SK-N-SH treated with all-trans-retinoic acid at 6 μM for 48 hours (cell line): ENCODE measurements around the gene ADORA1.

Experiments used
- ARNTL ChIP-seq: fragments of 450-650 bp; formaldehyde crosslinking; IDR thresholded peaks from 2 replicates; pipeline ENCODE4 v1.5.0; 2020; ENCODE audit warnings: low read depth, mild to moderate bottlenecking, moderate library complexity, borderline replicate concordance
- CREB5 ChIP-seq: fragments of 250-450 bp; sonication (Bioruptor Pico); IDR thresholded peaks from 2 replicates; pipeline ENCODE4 v1.5.1; 2020; ENCODE audit warnings: low read depth, mild to moderate bottlenecking, moderate library complexity
- PATZ1 ChIP-seq: fragments of 250-450 bp; sonication (Bioruptor Pico); IDR thresholded peaks from 2 replicates; pipeline ENCODE4 v1.8.0; 2020; ENCODE audit warnings: mild to moderate bottlenecking, moderate library complexity, borderline replicate concordance
- POU6F1 ChIP-seq: fragments of 250-450 bp; sonication (Bioruptor Pico); IDR thresholded peaks from 2 replicates; pipeline ENCODE4 v1.8.0; 2021; ENCODE audit warnings: low read depth, mild to moderate bottlenecking, moderate library complexity, borderline replicate concordance
- TOX ChIP-seq: fragments of 250-450 bp; sonication (Bioruptor Pico); IDR thresholded peaks from 2 replicates; pipeline ENCODE4 v1.8.0; 2021; ENCODE audit warnings: mild to moderate bottlenecking, moderate library complexity, borderline replicate concordance
- ZNF565 ChIP-seq: fragments of 450-650 bp; formaldehyde crosslinking; conservative IDR thresholded peaks from 2 replicates; pipeline ENCODE4 v1.5.0; 2020; ENCODE audit warnings: low read depth, mild to moderate bottlenecking, moderate library complexity
- ZNF70 ChIP-seq: fragments of 450-650 bp; formaldehyde crosslinking; IDR thresholded peaks from 2 replicates; pipeline ENCODE4 v1.5.0; 2020; ENCODE audit warnings: mild to moderate bottlenecking, moderate library complexity

DNA sequence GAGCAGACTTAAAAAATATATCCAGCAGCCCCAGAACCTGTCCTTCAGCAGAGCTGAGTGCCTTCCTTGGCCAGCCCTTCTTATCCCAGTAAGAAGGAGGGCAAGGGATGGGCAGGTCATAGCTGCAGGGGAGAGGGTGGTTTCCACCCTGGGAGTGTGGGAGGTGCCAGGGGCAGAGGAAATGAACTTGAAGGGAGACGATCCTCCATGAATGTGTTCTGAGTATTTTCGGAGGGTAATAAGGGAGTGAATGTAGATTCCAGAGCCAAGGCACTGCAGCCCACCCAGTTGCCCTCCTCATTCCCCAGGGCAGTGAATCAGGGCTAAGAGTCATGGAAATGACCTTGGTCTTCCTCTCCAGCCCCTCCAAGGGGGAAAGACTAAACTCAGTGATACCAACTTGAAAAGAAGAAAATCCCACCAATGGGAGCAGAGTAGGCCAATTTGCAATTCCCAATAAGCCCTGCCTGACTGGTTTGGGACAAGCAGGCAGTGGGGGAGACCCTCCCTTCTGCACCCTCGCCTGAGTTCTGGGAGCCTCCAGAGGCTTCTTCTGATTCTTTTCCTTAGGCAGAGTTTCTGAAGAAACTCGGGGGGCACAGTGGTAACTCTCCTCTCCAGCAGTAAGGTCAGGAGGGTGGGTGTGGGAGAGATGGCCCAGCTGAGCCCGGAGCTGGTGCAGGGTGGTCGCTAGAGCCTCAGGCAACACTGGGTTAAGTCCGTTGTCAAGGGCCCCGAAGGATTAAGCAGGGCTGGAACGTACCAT lies 45.9 kb upstream of the ADORA1 start:
- no peak for TF ChIP-seq PATZ1
- no peak for TF ChIP-seq CREB5 (CRISPR knock-in tag)
- no peak for TF ChIP-seq TOX (CRISPR knock-in tag)
- no peak for TF ChIP-seq ZNF565 (CRISPR knock-in tag)
- no peak for TF ChIP-seq POU6F1 (CRISPR knock-in tag)
- TF ChIP-seq ARNTL (CRISPR knock-in tag) = no peak
- TF ChIP-seq ZNF70 (CRISPR knock-in tag) = no peak
